Stimulated activated CD8-positive, alpha-beta memory T cell treated with anti-CD3 and anti-CD28 coated beads, Interleukin-4, amount 100 ng/mL, for 4 hours (primary cell): ENCODE data around the gene CADPS2.

Source experiments
- DNase-seq, 2 donors: peaks; one replicate each; pipeline ENCODE4 v3.0.0-alpha.2; 2020; ENCODE audit warnings: low read depth in 2 of 2, low spot score in 1 of 2

The CADPS2 gene

DNA sequence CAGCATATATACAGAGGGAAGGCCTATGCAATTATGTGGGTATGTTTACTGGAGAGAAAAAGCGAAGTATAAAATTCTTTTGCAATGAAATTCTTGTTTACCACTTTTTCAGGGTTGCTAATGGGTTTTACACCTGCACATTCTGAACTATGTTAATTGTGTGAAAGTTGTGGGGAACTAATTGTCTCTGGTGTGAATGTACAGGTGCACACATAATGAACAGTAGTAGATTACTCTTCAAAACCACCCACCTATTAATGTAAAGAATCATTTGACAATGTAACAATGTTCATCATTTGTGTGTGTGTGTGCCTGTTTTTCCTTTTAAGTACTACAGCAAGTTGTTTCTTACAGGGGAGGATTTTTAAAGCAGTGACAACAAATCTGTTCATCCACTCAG lies 501.7 kb downstream of the CADPS2 start:
- no peak for DNase-seq

DNA sequence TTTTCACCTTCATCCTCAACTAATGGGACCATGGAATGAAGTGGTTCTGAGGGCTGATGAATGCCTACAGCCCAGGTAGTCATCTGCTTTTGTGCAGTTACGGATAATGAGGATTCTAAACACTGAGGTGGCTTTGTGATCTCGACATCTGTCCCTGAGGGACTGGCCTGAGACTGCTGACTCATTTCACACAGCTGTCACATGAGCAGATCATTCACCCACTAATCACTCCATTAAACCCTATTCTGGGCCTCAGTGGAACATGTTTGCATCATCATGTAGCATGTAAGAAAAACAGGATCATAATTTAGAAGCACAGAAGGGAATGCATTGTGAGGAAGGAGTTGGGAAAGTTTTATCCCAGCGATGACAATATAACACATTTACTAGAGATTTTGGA lies 502.3 kb downstream of the CADPS2 start:
- DNase-seq = no peak

DNA sequence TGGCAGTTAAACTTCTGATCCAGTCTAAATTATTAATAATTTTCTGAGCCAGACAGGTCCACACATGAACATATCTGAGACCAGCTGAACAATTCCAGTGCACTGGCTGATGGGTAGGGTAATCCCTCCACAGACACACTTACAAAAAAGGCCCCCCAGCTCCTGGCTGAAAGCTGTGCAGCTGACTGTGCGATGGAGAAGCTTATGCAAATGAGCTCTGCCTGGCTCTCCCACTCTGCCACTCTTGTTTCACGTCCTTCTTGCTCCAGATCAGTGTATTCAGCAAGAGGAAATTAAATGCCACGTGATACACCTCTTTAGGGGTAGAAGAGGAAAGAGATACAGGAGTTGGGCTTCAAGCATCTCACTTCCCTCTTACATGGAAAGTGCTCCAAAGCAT lies 505.3 kb downstream of the CADPS2 start:
- no peak for DNase-seq

DNA sequence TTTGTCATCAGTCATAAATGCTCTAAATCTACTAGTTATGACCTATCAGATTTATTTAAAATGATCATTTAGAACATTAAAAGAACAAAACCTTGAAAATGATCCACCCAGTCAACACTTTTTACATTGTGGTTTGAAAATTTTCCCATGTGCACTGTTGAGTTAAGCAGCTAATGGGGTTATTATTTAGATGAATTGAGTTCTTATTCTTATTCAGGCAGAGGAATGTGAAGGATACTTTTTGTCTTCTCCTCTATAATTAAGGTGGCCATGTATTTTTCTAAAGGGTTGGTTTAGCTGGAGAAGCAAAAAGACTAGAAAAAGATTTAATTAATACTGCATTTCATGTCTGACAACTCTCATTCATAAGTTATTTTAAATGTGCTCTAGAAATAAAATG lies 506.8 kb downstream of the CADPS2 start:
- DNase-seq = no peak

DNA sequence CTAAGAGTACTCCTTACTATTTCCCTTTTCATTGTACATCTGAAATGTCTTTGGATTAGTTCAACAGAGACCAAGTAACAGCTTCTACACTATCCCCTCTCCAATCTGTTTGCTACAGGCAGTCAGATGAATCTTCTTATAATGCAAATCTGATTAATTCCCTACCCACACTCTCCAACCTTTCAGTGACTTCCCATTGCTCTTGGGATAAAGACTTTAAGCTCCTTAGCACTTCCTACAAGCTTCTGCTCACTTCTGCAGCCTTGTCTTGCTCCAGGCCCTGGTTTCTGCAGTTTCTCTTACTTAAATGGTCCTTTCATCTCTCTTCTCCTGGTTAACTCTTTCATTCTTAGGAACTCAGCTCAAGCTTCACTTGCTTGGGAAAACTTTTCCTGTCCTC lies 516.5 kb downstream of the CADPS2 start:
- no peak for DNase-seq

DNA sequence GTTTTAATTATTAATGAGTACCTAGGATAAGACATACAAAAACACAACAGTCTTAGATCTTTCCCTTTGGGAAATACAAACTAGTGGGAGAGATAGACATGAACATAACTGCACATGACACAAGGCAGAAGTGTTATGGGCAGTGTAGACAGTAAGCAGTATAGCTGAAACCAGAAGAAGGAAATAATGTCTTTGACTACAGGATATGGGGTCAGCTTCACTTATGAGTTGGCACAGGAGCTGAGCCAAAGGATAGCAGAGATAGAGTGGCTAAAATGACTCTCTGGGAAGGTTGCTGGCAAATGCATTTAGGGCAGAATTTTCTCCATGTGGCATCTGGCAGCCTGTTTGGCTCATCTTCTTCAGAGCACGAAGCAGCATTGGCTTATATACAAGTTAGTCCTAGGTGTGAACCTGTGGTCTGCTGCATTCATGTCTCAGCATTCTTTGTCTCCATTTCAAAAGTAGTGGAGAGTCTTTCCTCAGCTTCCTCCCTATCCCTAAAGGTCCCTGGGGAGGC lies 521.4 kb downstream of the CADPS2 start:
- DNase-seq = no peak

DNA sequence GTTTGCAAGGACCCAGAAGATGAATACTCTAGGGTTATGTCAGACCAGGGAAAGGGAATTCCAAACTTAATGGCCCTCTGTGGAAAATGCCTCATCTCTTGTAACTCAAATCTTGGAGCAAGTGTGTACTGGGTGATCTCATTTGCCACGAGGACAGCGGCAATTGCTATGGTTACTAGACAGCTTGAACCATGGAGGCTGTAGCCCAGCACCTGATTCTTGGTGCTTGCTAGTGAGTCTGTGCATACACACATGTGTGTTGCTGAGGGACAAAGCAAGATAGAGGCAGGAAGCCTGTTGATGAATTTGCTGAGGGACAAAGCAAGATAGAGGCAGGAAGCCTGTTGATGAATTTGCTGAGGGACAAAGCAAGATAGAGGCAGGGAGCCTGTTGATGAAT lies 523.1 kb downstream of the CADPS2 start:
- DNase-seq = no peak

DNA sequence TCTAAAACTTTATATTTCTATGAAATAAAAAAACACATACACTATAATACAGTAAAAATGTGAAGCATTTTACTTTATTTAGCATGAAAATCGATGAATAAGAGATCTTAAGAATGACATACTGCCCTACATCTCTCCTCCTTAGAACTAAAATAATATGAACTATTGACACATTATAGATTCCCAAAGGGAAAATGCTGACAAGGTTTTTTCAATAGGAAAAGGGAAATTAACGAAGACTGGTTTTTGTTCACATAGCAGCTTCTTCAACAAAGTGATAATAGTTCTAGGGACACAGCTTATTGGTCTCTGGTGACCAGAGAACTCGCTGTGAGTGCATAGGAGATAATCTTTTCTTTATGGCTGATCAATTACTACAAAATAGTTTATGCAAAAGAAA lies 523.8 kb downstream of the CADPS2 start:
- no peak for DNase-seq

DNA sequence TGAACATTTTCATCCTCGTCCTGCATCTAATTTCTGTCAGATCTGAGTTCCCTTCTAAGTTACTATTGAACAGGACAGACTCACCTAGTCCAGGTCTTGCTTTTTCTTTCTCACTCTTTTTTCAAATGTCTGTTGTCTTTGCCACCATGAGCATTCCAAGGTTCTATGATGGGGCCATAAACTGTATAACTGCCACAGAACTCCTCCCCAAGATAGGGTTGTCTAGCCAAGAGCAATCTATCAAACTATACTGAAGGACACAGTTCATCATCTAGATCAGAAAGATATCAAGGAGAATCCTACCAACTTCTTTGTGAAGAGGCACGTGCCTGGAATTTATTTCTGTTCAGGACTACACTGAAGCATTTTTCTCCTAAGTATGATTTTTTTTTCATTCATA lies 531.6 kb downstream of the CADPS2 start:
- DNase-seq = no peak

DNA sequence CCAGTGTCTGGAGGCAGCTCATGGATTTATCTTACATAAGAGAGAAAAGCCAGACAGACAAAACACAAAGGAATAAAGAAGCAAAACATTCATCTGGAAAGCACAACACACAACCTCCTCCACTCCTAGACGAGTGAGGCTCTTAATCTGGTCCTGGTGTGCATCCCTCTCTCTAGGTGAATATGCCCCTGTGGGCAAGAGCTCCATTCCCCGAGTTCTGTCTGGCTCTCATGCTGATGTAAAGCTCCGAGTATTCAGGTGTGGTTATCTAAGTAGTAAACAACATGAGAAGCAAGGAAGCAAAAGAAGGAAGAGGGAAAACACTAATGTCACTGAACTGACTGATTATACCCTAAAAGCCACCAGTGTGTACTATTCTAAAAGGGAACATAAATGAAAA lies 533.8 kb downstream of the CADPS2 start:
- no peak for DNase-seq

DNA sequence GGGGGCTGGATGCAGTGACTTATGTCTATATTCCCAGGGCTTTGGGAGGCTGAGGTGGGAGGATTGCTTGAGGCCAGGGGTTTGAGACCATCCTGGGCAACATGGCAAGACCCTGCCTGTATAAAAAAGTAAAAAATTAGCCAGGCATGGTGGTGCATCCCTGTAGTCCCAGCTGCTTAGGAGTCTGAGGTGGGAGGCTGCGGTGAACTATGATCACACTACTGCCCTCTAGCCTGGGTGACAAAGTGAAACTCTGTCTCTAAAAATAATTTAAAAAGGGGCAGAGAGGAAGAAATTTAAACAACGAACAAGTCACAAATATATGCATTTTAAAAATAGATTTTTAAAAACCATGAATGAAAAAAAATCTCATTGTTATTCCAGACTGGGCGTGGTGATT lies 535.6 kb downstream of the CADPS2 start:
- DNase-seq = no peak

DNA sequence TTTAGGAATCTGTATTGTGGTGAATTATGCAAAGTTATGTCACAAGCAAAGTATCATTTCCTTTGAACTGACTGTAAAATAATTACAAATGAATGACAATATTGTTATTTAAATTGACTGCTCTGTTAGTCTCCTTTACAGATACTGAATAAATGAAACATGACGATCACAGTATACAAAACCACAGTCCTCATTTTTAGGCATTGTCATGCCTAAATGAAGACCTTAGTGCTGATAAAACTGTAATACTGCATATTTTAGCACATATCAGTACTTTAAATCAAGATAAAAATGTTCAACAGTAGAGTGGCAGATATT lies 542.0 kb downstream of the CADPS2 start:
- no peak for DNase-seq

DNA sequence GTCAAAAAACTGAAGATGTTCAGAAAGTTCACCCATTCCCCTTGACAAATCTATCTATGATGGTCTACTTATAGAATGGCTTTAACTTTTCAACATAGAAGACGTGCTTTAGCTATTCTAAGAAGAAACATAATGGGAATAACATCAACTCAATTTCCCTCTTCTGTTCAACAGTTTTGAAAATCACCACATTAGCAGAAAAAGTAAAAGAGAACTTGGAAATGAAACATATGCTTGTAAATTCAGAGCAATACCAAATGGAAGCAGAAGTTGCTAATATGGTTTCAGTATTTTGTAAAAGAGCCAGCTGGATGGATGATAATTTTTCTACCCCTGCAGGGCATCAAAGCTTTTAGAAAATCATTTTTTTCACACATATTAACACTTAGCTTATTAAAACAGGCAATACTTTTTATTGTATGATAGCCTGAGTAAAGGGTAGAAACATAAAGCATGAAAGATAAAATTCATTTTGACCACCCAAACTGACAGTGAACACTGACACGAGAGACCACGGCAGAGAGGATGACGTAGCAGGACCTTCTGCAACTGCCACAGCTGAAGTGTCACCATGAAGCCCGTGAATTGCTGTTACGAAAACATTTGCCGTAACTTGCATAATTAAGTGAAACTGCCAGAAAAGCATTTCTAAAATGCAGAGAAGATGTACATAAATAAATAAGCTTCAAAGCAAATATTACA lies 542.5 kb downstream of the CADPS2 start:
- DNase-seq = no peak

DNA sequence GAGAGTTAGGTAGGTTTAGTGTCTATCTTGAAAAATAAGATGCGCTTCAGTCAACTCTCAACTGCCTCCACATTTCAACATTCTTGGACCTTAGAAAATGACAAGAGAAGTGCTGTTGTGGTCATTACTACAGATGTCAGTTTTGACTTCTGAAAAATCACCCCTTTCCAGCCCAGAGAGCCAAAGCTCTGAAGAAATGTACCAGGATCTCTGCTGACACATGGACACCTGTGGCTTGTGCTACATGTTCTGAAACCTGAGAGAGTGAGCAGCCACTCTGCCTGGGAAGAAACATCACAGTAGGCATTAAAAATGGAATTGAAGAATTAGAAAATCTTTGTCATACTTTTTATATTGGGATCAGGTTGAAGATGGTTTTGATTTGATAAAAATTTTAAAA lies 545.8 kb downstream of the CADPS2 start:
- DNase-seq = no peak

DNA sequence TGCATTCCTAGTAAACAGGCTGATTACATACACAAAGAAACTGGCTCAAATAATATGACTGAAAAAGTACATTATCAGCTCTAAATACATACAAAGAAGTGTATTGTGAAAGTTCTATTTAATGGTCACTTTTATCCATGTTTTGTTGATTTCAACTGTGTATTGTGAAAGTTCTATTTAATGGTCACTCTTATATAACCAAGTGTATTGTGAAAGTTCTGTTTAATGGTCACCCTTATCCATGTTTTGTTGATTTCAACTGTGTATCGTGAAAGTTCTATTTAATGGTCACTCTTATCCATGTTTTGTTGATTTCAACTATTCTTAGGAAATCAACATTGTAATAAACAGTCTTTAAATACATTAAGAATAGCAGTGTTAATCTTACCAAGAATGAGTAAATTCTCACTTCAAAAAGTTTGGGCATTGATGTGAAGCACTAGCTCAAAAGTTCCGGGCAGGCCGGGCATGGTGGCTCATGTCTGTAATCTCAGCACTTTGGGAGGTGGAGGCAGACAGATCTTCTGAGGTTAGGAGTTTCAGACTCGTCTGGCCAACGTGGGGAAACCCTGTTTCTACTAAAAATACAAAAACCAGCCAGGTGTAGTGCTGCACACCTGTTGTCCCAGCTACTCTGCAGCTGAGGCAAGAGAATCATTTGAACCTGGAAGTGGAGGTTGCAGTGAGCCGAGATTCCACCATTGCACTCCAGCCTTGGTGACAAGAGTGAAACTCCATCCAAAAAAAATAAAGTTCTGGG lies 546.9 kb downstream of the CADPS2 start:
- no peak for DNase-seq

DNA sequence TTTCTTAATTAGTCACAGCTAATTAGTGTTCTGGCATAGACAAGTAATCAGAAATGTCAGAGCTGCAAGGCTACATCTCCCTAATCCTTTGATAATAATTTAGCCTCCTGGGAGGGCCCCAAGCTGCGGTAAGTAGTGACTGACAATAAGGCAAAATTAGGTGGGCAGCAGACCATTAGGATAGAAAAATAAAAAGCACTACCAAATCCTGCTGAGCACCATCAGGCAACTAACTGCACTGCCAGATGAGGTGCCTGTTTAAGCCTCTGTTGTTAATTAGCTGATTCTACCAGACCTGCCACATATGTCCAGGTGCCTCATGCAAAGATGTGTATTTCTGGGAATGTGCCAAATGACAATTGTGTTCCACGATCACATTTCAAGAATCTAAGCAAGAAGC lies 549.2 kb downstream of the CADPS2 start:
- no peak for DNase-seq

DNA sequence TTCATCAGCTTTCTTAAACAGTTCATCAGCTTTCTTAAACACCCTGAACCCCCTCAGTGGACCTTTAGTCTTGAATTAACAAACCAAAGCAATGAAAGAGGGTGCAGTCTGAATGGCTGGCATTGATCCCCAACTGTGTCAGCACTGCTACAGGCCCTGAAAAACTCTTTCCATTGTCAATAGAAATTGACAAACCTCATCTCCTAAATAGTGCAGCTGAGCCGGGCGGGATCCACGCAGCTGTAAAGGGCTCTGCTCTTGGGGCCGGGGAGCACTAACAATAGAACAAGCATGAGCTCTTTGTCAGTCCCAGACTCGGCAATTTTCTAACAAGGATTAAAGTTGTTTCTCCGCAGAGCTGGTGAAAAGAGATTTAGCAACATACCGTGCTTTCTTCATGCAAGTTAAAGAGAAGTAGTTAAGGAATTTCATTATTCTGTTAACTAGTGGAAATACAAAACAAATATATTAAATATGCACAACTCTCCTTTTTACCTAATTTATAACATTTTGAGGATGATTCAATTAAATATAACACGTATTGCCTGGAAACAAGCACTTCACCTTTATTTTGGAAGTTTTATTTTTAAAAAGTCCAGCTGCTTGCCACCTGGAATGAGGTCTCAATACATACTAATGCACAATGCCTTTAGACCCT lies 557.0 kb downstream of the CADPS2 start:
- no peak for DNase-seq

DNA sequence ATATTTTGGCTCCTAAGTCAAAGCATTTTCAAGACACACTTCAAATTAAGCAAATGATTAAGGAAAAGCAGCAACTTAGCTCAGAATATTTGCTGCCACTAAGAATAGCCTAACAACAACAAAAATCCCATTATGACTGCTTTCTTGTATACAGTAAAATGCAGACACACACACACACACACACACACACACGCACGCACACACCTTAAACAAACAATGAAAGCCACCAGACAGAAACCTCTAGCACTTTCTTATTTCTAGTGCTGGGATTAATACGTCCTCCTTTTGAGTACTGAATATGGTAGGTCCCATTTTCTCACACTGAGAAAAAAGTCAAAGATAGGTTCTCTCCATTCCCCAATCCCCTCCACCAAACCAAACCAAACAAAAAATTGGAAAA lies 558.3 kb downstream of the CADPS2 start:
- no peak for DNase-seq

DNA sequence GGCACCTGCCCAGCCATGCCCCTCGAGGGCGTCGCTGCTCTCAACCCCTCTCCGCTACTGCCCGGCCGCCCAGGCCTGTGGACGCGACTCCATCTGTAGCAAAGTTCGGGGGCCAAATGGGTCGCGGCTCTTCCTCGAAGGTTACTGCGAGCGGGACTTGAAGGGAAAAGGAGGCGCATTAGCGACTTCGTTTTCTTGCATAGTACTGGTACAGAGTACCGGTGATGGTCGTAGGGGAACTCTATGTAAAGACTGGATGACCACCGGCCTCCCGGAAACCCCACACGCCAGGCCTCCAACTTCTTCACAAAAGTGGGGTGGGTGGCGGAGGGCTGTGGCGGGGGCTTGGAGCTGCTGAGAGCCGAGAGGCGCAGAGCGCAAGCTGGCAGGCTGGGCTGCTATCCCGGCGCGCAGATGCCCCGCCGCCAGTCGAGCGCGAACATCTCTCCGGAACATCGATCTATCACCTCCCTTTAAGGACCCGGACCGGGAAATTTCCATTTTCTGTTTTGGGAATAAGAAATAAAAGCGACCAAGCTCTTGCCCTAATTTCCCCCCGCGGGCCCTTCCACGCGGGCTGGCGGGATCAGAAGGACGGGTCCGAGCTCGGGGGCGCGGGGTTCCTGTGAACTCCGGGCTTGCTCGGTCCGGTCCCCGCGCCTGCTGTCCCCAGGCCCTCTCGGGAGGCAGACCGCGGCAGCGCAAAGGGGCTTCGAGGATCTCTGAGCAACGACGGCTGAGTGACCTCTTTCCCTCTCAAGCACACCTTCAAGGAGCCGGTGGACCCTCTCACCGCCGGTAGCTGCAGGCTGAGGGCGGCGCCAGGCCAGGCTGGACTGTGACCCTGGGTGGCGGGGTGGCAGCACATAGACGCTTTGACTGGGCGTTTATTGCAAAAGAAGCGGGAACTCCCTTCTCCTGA lies 569.5 kb downstream of the CADPS2 start:
- no peak for DNase-seq

DNA sequence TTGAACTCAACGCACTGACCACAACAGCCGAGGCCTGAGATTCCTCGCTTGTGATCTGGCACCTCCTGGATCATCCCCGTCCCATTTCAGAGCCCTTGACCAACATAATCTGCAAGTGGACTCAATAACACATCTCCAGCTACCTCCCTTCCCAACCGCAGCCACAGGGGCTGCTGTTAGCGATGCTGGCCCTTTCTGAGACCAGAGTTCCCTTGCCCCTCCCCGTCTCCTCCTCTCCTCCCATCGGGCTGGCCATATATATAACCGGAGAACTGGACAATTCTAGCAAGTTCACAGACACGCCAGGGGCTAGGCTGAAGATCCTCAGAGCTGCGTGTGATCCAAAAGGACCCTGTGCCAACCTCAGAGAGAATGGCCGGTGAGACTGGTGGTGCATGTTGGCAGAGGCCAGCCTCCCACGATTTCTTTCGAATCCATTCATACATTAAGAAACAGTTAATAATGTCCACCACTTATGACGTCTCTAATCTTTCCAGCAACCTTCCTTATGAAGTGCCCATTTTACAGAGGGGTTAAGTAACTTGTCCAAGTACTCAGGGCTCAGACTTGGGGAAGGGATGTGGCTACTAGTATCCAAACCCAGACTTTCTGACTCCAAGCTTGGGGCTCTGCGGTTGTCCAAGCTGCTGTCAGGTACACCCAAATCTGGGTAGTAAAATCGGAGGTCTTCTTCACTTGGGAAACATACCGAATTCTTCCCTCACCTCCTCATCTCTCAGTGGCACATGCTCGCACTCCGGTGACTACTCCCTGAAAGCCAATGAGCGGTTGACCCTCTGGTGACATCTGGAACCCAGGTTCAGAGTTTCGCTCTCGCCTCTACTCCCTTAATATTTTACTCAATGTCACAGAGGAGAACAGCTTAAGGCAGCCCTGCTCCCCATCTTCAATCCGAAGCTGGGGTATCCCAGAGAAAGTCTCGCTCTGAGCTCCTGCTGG lies 570.5 kb downstream of the CADPS2 start:
- DNase-seq = no peak
